ENCODE measurements around the gene GPR108. TPM values are rescaled to one million over a fixed set of nuclear protein-coding genes. Genes with fewer than 3 reads are reported as not detected.

The GPR108 gene
- total RNA-seq, 1 donor from 2014 or later = 69.1 TPM

- Mint-ChIP-seq H3K27ac (ENCODE audit: unreplicated experiment) (no peak overlapping the region), H3K27me3 (ENCODE audit: unreplicated experiment) (peaks cover 9% of the 10 kb centered on the region), H3K36me3 (ENCODE audit: low read depth, unreplicated experiment) (peaks cover 27% of the 10 kb centered on the region), H3K4me3 (ENCODE audit: unreplicated experiment) (no peak overlapping the region), H3K4me1 (ENCODE audit: unreplicated experiment) (no peaks in the 10 kb centered on the region), H3K9me3 (ENCODE audit: unreplicated experiment) (peaks cover 31% of the 10 kb centered on the region)
- no peak for TF ChIP-seq CTCF (IDR thresholded peaks at IDR 0.05; ENCODE audit: unreplicated experiment)
- DNase-seq (ENCODE audit: low spot score) = no peak
Measured at GRCh38 chr19:6685962-6686627, 51.3 kb downstream of the GPR108 start.

- no peak for TF ChIP-seq CTCF (IDR thresholded peaks at IDR 0.05; ENCODE audit: unreplicated experiment)
- no peaks in the 10 kb centered on the region for H3K4me1 Mint-ChIP-seq (ENCODE audit: unreplicated experiment)
- H3K4me3 Mint-ChIP-seq (ENCODE audit: unreplicated experiment) = no peak overlapping the region
- peaks cover 27% of the 10 kb centered on the region for H3K36me3 Mint-ChIP-seq (ENCODE audit: low read depth, unreplicated experiment)
- H3K27me3 Mint-ChIP-seq (ENCODE audit: unreplicated experiment) = peaks cover 9% of the 10 kb centered on the region
- no peak for DNase-seq (ENCODE audit: low spot score)
- peaks cover 34% of the 10 kb centered on the region for H3K9me3 Mint-ChIP-seq (ENCODE audit: unreplicated experiment)
- no peak overlapping the region for H3K27ac Mint-ChIP-seq (ENCODE audit: unreplicated experiment)
Measured at GRCh38 chr19:6685482-6685881, 51.9 kb downstream of the GPR108 start.

- Mint-ChIP-seq H3K4me3 (ENCODE audit: unreplicated experiment) (no peak overlapping the region), H3K27me3 (ENCODE audit: unreplicated experiment) (peaks cover 9% of the 10 kb centered on the region), H3K4me1 (ENCODE audit: unreplicated experiment) (no peaks in the 10 kb centered on the region), H3K27ac (ENCODE audit: unreplicated experiment) (no peak overlapping the region), H3K9me3 (ENCODE audit: unreplicated experiment) (peaks cover 38% of the 10 kb centered on the region), H3K36me3 (ENCODE audit: low read depth, unreplicated experiment) (peaks cover 25% of the 10 kb centered on the region)
- no peak for TF ChIP-seq CTCF (IDR thresholded peaks at IDR 0.05; ENCODE audit: unreplicated experiment)
- no peak for DNase-seq (ENCODE audit: low spot score)
Measured at GRCh38 chr19:6683971-6684370, 53.4 kb downstream of the GPR108 start.

GRCh38 chr19:6682607-6683128 is 54.7 kb downstream of the GPR108 start:
- peaks cover 42% of the 10 kb centered on the region for H3K9me3 Mint-ChIP-seq (ENCODE audit: unreplicated experiment)

More at GRCh38 chr19:6682607-6683128, 54.7 kb downstream of the GPR108 start:
- Mint-ChIP-seq H3K36me3 (ENCODE audit: low read depth, unreplicated experiment) (peaks cover 24% of the 10 kb centered on the region), H3K4me3 (ENCODE audit: unreplicated experiment) (no peak overlapping the region), H3K27me3 (ENCODE audit: unreplicated experiment) (peaks cover 8% of the 10 kb centered on the region), H3K4me1 (ENCODE audit: unreplicated experiment) (no peaks in the 10 kb centered on the region), H3K27ac (ENCODE audit: unreplicated experiment) (no peak overlapping the region)
- DNase-seq (ENCODE audit: low spot score) = no peak
- no peak for TF ChIP-seq CTCF (IDR thresholded peaks at IDR 0.05; ENCODE audit: unreplicated experiment)

Measured in endothelial cell (in vitro differentiated cells).